Astrocyte (in vitro differentiated cells and primary cell): ENCODE data around the gene SLC39A3. TPM values are rescaled to one million over a fixed set of nuclear protein-coding genes. Genes with fewer than 3 reads are reported as not detected.

Experiments
- DNase-seq: peaks from one replicate; pipeline ENCODE4 v3.0.0-alpha.2; 2010; ENCODE audit warnings: low read depth
- FAIRE-seq: peaks from 2 replicates; lab custom pipeline; 2011; peaks lifted over from hg19 to GRCh38; lab: Jason Lieb, UNC
- H2AFZ ChIP-seq: 2 replicates; pipeline ENCODE4 v1.6.0; 2012; ENCODE audit warnings: low read depth, low read length, inconsistent platforms
- H3K27ac ChIP-seq: 2 replicates; pipeline ENCODE4 v1.5.1; 2011; ENCODE audit warnings: low read depth, low read length, inconsistent platforms
- H3K27me3 ChIP-seq: 2 replicates; pipeline ENCODE4 v1.6.0; 2011; ENCODE audit warnings: low read length, inconsistent platforms; ENCODE audit not compliant: insufficient read depth
- H3K36me3 ChIP-seq: 2 replicates; pipeline ENCODE4 v1.5.1; 2011; ENCODE audit warnings: low read length, inconsistent platforms; ENCODE audit not compliant: insufficient read depth
- H3K4me1 ChIP-seq: 2 replicates; pipeline ENCODE4 v1.5.1; 2011; ENCODE audit warnings: low read length, inconsistent platforms; ENCODE audit not compliant: insufficient read depth
- H3K4me2 ChIP-seq: 2 replicates; pipeline ENCODE4 v1.6.0; 2012; ENCODE audit warnings: low read length, inconsistent platforms
- H3K4me3 ChIP-seq: 2 replicates; pipeline ENCODE4 v1.5.1; 2011; ENCODE audit warnings: low read depth, mild to moderate bottlenecking, low read length, inconsistent platforms; ENCODE audit not compliant: insufficient read depth
- H3K79me2 ChIP-seq: 2 replicates; pipeline ENCODE4 v1.6.0; 2012; ENCODE audit warnings: mild to moderate bottlenecking, low read length, inconsistent platforms; ENCODE audit not compliant: insufficient read depth
- H3K9ac ChIP-seq: 2 replicates; pipeline ENCODE4 v1.6.0; 2012; ENCODE audit warnings: mild to moderate bottlenecking, low read length, inconsistent platforms
- H3K9me3 ChIP-seq: 2 replicates; pipeline ENCODE4 v1.5.1; 2012; ENCODE audit warnings: low read depth, mild to moderate bottlenecking, low read length, inconsistent platforms; ENCODE audit not compliant: insufficient read depth
- H4K20me1 ChIP-seq: 2 replicates; pipeline ENCODE4 v1.6.0; 2012; ENCODE audit warnings: low read length, inconsistent platforms; ENCODE audit not compliant: insufficient read depth
- H3K27ac Mint-ChIP-seq: one replicate; pipeline ENCODE4 v1.8.0; 2021; ENCODE audit warnings: mild to moderate bottlenecking, mixed read lengths; ENCODE audit not compliant: unreplicated experiment
- H3K27me3 Mint-ChIP-seq: one replicate; pipeline ENCODE4 v1.8.0; 2021; ENCODE audit warnings: low read depth, mixed read lengths; ENCODE audit not compliant: unreplicated experiment
- H3K36me3 Mint-ChIP-seq: one replicate; pipeline ENCODE4 v1.8.0; 2021; ENCODE audit warnings: low read depth, mixed read lengths; ENCODE audit not compliant: unreplicated experiment
- H3K4me1 Mint-ChIP-seq: one replicate; pipeline ENCODE4 v1.8.0; 2021; ENCODE audit warnings: low read depth, mixed read lengths; ENCODE audit not compliant: unreplicated experiment
- H3K4me3 Mint-ChIP-seq: one replicate; pipeline ENCODE4 v1.8.0; 2021; ENCODE audit warnings: mild to moderate bottlenecking, moderate library complexity, mixed read lengths; ENCODE audit not compliant: unreplicated experiment
- H3K9me3 Mint-ChIP-seq: one replicate; pipeline ENCODE4 v1.8.0; 2021; ENCODE audit warnings: mild to moderate bottlenecking, mixed read lengths; ENCODE audit not compliant: unreplicated experiment
- EZH2 ChIP-seq: IDR thresholded peaks from 2 replicates; pipeline ENCODE4 v1.6.1; 2012; ENCODE audit warnings: mild to moderate bottlenecking, low read length, inconsistent platforms; ENCODE audit not compliant: insufficient read depth
- total RNA-seq: library from RNA; stranded (reverse); gene quantifications from 2 replicates; pipeline ENCODE4 v1.2.1, GENCODE V29; 2021
- TF ChIP-seq, protein P1 (sequence below): IDR thresholded peaks from 2 replicates; pipeline ENCODE4 v1.5.1; 2011; ENCODE audit warnings: low read depth, mild to moderate bottlenecking, inconsistent platforms, low read length, moderate library complexity; ENCODE audit not compliant: insufficient read depth

Gene SLC39A3
- total RNA-seq, 1 donor from 2014 or later = 30.0 TPM

GRCh38 chr19:2754659-2755447 is 15.0 kb upstream of the SLC39A3 start:
- Mint-ChIP-seq H3K27me3 (no peaks in the 10 kb centered on the region), H3K4me3 (no peak overlapping the region), H3K4me1 (no peaks in the 10 kb centered on the region), H3K36me3 (peaks cover 7% of the 10 kb centered on the region), H3K27ac (no peak overlapping the region), H3K9me3 (no peaks in the 10 kb centered on the region)
- DNase-seq (no peak), FAIRE-seq (no peak)
- TF ChIP-seq EZH2 = no peak
- TF ChIP-seq, protein P1, sequence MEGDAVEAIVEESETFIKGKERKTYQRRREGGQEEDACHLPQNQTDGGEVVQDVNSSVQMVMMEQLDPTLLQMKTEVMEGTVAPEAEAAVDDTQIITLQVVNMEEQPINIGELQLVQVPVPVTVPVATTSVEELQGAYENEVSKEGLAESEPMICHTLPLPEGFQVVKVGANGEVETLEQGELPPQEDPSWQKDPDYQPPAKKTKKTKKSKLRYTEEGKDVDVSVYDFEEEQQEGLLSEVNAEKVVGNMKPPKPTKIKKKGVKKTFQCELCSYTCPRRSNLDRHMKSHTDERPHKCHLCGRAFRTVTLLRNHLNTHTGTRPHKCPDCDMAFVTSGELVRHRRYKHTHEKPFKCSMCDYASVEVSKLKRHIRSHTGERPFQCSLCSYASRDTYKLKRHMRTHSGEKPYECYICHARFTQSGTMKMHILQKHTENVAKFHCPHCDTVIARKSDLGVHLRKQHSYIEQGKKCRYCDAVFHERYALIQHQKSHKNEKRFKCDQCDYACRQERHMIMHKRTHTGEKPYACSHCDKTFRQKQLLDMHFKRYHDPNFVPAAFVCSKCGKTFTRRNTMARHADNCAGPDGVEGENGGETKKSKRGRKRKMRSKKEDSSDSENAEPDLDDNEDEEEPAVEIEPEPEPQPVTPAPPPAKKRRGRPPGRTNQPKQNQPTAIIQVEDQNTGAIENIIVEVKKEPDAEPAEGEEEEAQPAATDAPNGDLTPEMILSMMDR = no peak
- Histone ChIP-seq H3K9me3 (no peaks in the 10 kb centered on the region), H4K20me1 (peaks cover 10% of the 10 kb centered on the region), H3K9ac (no peak overlapping the region), H3K27me3 (no peaks in the 10 kb centered on the region), H3K36me3 (peaks cover 6% of the 10 kb centered on the region), H3K27ac (no peak overlapping the region), H2AFZ (no peak overlapping the region), H3K79me2 (no peaks in the 10 kb centered on the region), H3K4me3 (no peak overlapping the region), H3K4me2 (no peak overlapping the region), H3K4me1 (no peaks in the 10 kb centered on the region)

GRCh38 chr19:2751438-2751830 is 11.6 kb upstream of the SLC39A3 start:
- Histone ChIP-seq H2AFZ (no peak overlapping the region), H3K27ac (no peak overlapping the region), H3K4me1 (no peaks in the 10 kb centered on the region), H3K9ac (no peak overlapping the region), H3K4me2 (no peak overlapping the region), H3K9me3 (no peaks in the 10 kb centered on the region), H3K27me3 (no peaks in the 10 kb centered on the region), H3K36me3 (no peaks in the 10 kb centered on the region), H4K20me1 (no peaks in the 10 kb centered on the region), H3K79me2 (no peaks in the 10 kb centered on the region), H3K4me3 (no peak overlapping the region)
- Mint-ChIP-seq H3K9me3 (no peaks in the 10 kb centered on the region), H3K27me3 (peaks cover 4% of the 10 kb centered on the region), H3K4me1 (no peaks in the 10 kb centered on the region), H3K27ac (no peak overlapping the region), H3K36me3 (no peaks in the 10 kb centered on the region), H3K4me3 (no peak overlapping the region)
- TF ChIP-seq EZH2 = no peak
- TF ChIP-seq, protein P1 = no peak
- DNase-seq (no peak), FAIRE-seq (no peak)

DNA sequence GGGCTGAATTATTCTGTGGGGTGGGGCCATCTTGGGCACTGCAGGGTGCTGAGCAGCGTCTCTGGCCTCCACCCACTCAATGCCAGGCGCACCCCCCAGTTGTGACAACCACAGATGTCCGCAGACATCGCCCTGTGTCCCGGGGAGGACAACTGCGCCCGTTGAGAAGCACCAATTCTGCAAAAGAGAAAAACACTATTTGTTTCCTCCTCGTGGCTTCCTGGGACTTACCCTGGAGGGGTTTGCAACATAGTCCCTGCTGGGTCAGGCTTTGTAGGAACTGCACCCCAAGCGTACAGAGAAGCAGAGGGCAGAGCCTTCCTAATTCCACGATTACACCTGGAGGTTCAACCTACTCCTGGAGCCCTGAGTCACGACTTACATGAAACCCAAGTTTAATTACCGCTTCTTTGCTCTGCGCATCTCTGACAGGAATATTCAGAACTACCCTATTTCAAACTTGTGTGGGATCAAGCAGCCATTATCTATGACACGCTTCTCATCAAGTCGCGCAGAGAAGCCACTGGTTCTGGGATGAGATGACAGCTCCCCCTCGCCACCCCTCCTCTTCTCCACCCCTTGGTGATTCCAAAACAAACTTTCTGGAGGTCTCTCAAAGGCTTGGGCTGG is 11.1 kb upstream of the SLC39A3 start:
- peaks cover 8% of the 10 kb centered on the region for H3K27me3 Mint-ChIP-seq
- TF ChIP-seq, protein P1 = no peak
- no peak for TF ChIP-seq EZH2

More for the DNA sequence above, 11.1 kb upstream of the SLC39A3 start:
- Histone ChIP-seq H3K4me3 (no peak overlapping the region), H3K9me3 (no peaks in the 10 kb centered on the region), H2AFZ (no peak overlapping the region), H3K79me2 (no peaks in the 10 kb centered on the region), H3K36me3 (no peaks in the 10 kb centered on the region), H3K27me3 (no peaks in the 10 kb centered on the region), H3K9ac (no peak overlapping the region), H3K27ac (no peak overlapping the region), H3K4me1 (no peaks in the 10 kb centered on the region), H4K20me1 (no peaks in the 10 kb centered on the region), H3K4me2 (no peak overlapping the region)
- Mint-ChIP-seq H3K4me3 (no peak overlapping the region), H3K9me3 (no peaks in the 10 kb centered on the region), H3K27ac (no peak overlapping the region), H3K4me1 (no peaks in the 10 kb centered on the region), H3K36me3 (no peaks in the 10 kb centered on the region)
- no peak for FAIRE-seq
- DNase-seq = no peak
